ENCODE results near the gene FBP1. TPM values are rescaled to one million over a fixed set of nuclear protein-coding genes. Genes with fewer than 3 reads are reported as not detected.

FBP1 gene
- total and polyA plus RNA-seq, 10 of the 15 experiments (the other 5 are each of a cell fraction or from before 2014, with no cell fraction given): 0.11 to 0.38 (median 0.15) TPM; not detected in 7

- no peak for TF ChIP-seq WRNIP1 (IDR thresholded peaks at IDR 0.05; ENCODE audit: borderline replicate concordance, low read depth, low read length)
- TF ChIP-seq ZNF274 (IDR thresholded peaks at IDR 0.05; ENCODE audit: insufficient read depth, insufficient read length): no peak
- TF ChIP-seq, protein P1, sequence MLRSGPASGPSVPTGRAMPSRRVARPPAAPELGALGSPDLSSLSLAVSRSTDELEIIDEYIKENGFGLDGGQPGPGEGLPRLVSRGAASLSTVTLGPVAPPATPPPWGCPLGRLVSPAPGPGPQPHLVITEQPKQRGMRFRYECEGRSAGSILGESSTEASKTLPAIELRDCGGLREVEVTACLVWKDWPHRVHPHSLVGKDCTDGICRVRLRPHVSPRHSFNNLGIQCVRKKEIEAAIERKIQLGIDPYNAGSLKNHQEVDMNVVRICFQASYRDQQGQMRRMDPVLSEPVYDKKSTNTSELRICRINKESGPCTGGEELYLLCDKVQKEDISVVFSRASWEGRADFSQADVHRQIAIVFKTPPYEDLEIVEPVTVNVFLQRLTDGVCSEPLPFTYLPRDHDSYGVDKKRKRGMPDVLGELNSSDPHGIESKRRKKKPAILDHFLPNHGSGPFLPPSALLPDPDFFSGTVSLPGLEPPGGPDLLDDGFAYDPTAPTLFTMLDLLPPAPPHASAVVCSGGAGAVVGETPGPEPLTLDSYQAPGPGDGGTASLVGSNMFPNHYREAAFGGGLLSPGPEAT (IDR thresholded peaks at IDR 0.05; ENCODE audit: low read depth): no peak
- no peak for TF ChIP-seq ZSCAN29 (IDR thresholded peaks at IDR 0.05)
- TF ChIP-seq SREBF2 (IDR thresholded peaks at IDR 0.05; ENCODE audit: low read length): no peak
- no peak for TF ChIP-seq CBFB (IDR thresholded peaks at IDR 0.05; ENCODE audit: low read depth)
Observed at GRCh38 chr9:94606646-94607422, 32.5 kb downstream of the FBP1 start (continued).

- peak; percentile 76 for FAIRE-seq
- no TSS peak for BruUV-seq (replicated peaks)
- CTCF ChIA-PET: interaction anchor here (1.0 to 1.3 kb wide), 3 partner anchors 46 to 52 kb away, joined by 3 to 5 read pairs (median 4); partner anchors contain the start of gene PCAT7
- intact Hi-C loops (cut with micrococcal nuclease; ENCODE audit: unreplicated experiment): loop anchor here (1.0 kb wide), 1 partner anchor 49 kb away; no protein-coding TSS in a partner anchor
- peak; percentile 95 for ATAC-seq
- no peaks in the 10 kb centered on the region for H3K9me3 ChIP-seq (replicated peaks; ENCODE audit: control insufficient read depth, insufficient read depth, low read length)
- peak; percentile 16 for DNase-seq (ENCODE audit: low read depth, low spot score)
- no peak overlapping the region for H3K4me2 ChIP-seq (ENCODE audit: control insufficient read depth, insufficient read depth)
- H3K79me2 ChIP-seq (ENCODE audit: control insufficient read depth, insufficient read depth, low read length): no peaks in the 10 kb centered on the region
- in situ Hi-C loops (cut with MboI): no loop called here
- H3K27me3 ChIP-seq (replicated peaks in 1 of 2; ENCODE audit: control insufficient read depth in 2 of 2, insufficient read depth in 2 of 2, low read length in 1 of 2): peaks cover 0 to 10% of the 10 kb centered on the region in 2 experiments; a peak in 2 of 4 replicates
- RAD21 ChIA-PET (ENCODE audit: unreplicated experiment): no interaction called here
- H3K27ac ChIP-seq (ENCODE audit: control insufficient read depth, insufficient read depth): no peak overlapping the region
- H3K4me1 ChIP-seq (ENCODE audit: control insufficient read depth, insufficient read depth, low read length): peaks cover 3% of the 10 kb centered on the region; the same call in 1 of the 2 replicates
- POLR2A ChIA-PET: no interaction called here
- no peak overlapping the region for H3K4me3 ChIP-seq
- SMC1A ChIA-PET (ENCODE audit: uncharacterized antibody, unreplicated experiment): interaction anchor here (1.6 to 2.0 kb wide), 2 partner anchors 17 to 49 kb away, joined by 4 to 5 read pairs; partner anchors contain the start of gene PCAT7
- WGBS (ENCODE audit: insufficient coverage, insufficient replicate concordance, low lambda C conversion rate, missing lambda C conversion rate): 23% methylated on average over 21 of the region's 21 CpGs
- no peaks in the 10 kb centered on the region for H4K20me1 ChIP-seq (ENCODE audit: control insufficient read depth, insufficient read depth)
- no peak overlapping the region for H3K9ac ChIP-seq (ENCODE audit: control insufficient read depth, insufficient read depth, low read length)
- H2AFZ ChIP-seq (ENCODE audit: control insufficient read depth, low read depth, low read length): no peak overlapping the region
- H3K36me3 ChIP-seq (ENCODE audit: control insufficient read depth in 2 of 2, insufficient read depth in 2 of 2, low read length in 1 of 2): no peaks in the 10 kb centered on the region
- TF ChIP-seq CUX1 (IDR thresholded peaks at IDR 0.05; ENCODE audit: insufficient replicate concordance, low read depth, low read length): no peak
- TF ChIP-seq IKZF1 (conservative IDR thresholded peaks at IDR 0.05): 0 out of 2 replicates have a peak, but pooled peaks have one; percentile 24
- 0 out of 2 replicates have a peak, but pooled peaks have one; percentile 13 for TF ChIP-seq RUNX3 (IDR thresholded peaks at IDR 0.05; ENCODE audit: low read length)
Observed at GRCh38 chr9:94603259-94604160, 35.8 kb downstream of the FBP1 start.

All from GM12878 (cell line).